Activated CD4-positive, alpha-beta T cell treated with anti-CD3 and anti-CD28 coated beads, Interleukin-2, amount 50 U/mL, for 48 hours (primary cell): ENCODE measurements around the gene CEP164.
A peak's percentile ranks its signal among the peaks of the same experiment; 100 is the strongest.

ENCODE experiments used
- DNase-seq, 2 experiments: peaks; one replicate each; pipeline ENCODE4 v3.0.0-alpha.2; 2020

Gene CEP164

DNA sequence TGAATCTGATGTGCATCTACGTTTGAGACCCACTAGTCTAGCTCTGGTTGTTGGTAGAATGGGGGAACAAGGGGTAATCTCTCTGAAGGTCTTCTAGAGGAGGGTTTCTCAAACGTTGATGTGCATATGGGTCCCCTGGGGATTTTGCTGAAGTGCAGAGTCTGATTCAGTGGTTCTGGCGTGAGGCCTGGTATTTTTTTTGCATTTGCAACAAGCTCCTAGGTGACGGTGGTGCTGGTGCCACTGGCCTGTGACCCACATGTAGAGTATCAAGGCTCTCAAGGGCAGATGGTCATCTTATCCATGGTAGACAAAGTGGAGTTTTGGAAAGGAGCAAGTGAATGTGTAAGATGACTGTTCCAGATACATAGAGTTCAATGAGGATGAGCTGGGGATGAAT lies 97.1 kb downstream of the CEP164 start:
- DNase-seq: no peak

DNA sequence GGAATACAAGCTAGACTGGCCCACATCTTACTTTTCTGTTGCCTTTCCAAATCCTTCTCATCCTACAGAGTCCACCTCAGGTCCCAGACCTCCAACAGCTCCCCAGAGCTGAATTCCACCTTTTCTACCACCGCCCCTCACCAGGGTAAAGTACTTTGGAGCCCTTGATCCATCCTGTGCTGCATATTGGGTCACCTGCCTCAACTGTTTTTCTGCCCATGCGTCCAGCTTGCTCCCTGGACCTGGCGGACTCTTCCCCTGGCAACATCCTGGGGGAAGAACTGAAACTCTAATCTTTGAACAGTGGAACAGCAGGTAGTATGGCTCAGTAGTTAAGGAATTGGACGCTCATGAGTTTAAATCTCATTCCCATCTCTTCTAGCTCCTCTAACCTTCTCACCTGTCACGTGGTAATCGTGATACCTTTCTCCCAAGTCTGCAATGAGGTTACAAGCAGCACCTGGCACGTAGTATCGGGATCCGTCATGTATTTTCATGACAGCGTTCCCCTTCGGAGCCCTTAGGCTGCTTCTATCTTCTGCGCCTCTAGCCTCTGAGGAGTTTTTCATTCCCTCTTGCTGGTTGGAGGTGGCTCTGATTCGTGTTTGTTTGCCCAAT lies 98.1 kb downstream of the CEP164 start:
- no peak for DNase-seq

DNA sequence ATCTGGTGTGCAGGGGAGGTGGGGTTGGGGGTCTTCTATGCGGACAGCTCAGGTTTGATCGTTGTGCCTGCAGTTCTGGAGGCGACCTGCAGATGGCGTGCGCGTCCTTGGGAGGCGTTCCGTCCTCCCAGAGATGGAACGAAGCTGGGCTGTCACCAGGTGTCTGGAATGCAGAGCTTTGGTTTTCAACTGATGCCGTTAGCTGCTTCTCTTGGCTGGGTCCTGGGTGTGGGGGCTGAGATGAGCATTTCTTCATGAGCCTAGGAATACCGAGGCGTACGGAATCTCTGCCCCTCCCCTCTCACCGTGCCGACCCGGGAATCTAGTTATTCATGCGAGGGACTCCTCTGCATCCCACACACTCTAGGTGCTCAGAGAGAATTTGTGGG lies 98.6 kb downstream of the CEP164 start:
- DNase-seq: peak; percentile 81 to 84

DNA sequence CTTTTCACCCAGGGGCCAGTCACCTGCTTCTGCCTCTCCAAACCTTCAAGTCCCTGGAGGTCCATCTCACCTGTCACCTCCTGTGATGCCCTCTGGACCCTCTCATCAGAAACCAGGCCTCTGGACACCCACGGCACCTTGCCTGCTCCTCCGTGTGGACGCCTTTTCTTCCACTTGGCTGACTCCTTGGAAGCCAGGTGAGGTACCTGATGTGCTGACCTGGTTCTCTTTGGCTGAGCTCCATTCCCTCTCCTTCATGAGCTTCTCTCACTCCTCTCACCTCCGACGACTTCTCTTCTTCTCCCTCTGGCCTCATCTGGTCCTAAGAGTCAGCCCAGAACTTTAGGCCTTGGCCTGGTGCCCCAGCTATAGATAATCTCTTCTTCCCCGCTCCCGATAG lies 99.3 kb downstream of the CEP164 start:
- DNase-seq: no peak

DNA sequence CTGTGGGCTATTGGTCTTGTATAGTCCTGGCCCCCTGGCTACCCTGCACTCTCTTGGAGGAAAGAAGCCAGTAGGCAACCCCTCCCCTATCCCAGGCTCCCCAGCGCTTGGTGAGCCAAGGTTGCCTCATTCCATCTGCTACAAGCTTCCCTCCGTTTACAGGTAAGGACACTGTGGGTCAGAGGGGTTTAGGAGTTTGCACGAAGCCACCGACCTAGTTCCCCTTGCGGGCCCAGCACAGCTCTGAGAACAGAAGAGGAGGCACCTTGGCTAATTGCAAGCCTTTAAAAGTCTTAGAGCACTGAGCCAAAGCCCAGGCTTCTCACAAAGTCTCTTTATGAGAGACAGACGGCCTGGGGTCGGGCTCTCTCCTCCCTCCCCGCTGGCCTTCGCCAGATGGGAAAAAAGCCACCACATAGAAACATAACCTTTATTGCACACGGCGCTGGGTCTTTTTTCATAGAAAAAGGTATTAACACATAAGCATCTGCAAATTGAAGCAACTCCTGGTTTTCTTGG lies 99.8 kb downstream of the CEP164 start:
- no peak for DNase-seq

DNA sequence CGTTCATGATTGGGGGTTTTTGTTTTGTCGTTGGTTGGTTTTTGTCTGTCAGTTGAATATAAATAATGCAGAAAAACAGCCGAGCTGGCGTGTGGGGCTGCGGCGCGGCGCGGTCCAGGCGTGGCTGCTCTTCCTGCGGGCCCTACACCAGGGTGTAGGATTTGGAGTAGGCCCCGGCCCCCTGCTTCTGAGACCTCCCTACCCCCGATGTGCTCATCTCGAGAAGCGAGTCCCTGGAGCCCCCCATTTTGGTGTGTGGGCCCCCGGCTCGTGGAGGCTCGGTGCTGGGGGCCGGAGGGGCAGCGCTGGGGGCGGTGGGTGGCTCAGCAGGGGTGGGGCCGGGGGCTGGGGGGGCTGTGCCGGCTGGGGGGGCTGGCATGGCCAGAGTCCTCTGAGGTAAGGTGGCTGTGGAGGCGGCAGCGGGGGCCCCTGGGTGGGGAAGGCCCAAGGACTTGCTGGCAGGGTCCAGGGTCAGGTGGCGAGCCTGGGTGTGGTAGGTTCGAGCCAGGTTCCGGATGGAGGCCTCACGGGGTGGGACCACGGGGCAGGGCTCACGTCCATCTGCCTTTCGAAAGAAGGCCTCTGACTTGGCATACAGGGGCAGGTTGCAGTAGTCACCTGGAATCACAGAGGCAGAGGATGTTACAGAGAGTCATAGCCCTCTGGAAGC lies 100.7 kb downstream of the CEP164 start:
- no peak for DNase-seq

DNA sequence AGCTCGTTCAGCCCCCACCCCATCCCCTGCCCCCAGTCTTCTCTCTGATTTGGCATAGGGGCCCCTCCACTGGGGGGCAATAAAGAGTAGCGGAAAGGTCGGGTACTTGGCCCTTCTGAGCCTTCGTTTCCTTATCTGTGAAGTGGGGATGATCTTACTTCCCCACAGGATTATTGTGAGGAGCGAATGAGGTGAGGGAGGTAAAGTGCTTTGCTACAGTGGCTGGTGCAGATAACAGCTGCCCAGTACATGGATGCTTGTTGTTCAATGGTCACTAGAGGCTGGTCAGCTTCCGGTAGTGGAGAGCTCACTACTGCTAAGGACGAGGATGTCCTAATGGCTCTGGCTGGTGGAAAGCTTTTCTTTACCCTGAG lies 101.2 kb downstream of the CEP164 start:
- DNase-seq: no peak

DNA sequence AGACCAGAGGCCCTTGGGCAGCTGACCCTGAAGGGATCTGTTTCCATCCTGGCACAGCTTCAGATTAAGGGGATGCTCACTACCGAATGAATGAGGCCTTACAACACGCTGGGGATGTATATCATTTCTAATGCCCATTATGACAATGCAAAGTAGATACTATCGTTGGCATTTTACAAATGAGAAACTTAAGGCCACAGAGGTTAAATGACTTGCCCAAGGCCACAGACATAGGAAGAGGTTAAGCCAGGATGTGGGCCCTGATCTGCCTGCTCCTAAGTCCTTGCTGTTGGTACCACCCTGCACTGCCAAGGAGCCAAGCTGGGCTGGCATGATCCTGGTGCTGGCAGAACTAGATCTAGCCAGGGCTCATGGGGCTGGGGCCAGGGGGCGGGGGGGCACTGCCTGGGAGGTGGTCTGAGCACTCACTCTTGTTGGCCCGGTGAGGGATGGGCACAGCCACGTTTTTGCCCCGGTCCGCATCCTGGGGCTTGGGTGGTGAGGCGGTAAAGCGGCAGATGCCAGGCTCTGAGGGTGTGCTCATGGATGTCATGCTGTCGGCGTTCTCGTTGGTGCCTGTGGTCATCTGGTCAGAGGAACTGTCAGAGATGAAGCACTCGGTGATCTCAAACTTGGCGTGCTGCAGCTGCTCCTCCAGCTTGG lies 102.8 kb downstream of the CEP164 start:
- no peak for DNase-seq

DNA sequence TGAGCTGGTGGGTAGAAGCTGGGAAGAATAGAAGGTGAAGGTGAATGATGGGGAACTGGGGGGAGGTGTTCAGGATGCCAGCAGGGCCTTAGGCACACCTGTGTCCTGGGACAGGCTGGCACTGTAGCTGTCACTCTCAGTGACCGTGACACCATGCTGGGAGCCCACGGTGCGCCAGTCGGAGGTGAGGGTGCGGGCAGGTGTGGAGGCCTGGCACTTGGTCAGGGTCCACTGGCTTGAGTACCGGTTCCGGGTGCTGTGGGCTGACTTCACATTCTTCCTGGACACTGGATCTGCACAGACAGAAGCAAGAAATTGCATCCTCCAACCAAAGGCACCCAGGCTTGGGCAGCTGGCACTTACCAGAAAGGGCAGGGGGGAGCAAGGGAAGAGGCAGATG lies 103.8 kb downstream of the CEP164 start:
- no peak for DNase-seq

DNA sequence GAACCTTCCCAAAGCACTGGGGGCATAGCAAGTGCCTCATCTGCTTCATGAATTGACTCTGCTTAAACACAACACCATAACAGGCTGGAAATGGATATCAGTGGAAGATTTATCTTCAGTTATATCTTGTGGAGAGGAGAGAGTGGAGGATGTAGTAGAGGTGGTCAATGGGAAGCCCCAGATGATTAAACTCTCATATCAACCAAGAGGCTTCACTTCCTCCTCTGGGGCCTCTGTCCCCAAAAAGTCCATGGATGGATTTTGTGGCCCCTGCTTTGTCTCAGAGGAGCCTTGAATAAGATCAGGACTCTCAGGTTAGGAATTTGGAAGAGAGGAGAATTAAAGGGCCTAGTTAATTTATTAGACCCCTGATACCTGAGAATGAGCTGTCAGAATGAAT lies 106.1 kb downstream of the CEP164 start:
- no peak for DNase-seq

DNA sequence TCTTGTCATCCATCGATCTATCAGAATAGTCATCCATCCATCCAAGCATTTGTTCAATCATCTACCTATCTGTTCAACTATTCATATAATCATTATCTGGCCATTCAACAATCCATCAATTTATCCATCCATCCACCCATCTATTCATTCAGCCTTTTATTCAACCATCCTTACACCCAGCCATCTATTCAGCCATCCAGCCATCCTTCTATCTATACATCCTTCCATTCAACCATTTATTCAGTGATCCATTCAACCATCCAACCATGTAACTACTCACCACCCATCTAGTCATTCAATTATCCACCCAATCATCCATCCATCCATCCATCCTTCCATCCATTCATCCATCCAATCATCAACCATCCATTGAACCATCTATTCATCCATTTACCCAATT lies 106.8 kb downstream of the CEP164 start:
- DNase-seq: no peak

DNA sequence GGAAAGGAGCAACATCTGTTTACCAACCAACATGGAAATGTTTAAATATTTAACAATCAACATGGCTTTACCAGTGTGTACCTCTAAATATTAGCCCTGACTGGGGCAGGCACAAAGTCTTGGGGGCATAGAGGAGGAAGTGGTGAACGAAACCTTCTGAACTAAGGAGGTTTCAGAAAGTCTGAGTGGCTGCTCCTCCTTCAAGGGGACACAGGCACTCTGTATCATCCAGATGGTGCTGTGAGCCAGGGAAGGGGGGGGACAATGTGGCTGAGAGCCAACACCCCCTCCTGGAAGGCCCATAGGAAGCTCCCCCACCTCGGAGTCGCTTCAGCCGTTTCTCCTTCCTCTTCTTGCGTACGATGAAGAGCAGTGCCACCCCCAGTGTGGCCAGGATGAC lies 107.7 kb downstream of the CEP164 start:
- no peak for DNase-seq

DNA sequence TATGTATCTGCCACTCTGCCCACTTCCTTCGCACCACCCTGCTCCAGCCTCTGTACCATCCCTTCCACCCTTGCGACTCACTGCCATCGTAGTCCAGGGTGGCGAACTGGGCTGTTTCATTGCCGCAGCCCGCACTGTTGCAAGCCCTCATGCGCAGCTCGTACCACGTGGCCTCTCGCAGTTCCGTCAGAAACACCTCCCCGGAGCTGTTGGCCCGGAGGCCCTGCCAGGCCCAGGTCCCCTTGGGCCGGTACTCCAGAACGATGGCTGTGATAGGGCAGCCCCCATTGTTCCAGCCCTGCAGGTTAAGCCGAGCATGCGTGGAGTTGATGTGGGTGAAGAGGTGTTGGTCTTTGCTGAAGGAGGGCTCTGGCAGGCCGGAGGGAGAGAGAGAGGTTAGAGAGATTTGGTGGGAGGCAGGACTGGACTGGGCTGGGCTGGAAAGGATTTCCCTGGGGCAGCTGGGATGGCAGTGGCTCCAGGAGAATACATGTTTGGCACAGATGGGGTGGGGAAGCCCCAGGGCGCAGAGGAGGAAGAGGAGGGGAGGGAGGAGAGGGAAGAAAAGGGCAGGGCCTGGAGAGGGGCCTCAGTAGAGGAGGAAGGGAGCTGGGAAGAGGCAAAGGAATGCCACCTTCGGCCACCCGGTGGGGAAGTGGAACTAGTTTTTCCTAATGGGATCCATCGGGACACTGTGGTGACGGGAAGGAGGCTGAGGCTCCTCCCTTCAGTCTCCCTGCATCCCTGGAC lies 109.6 kb downstream of the CEP164 start:
- DNase-seq: no peak

DNA sequence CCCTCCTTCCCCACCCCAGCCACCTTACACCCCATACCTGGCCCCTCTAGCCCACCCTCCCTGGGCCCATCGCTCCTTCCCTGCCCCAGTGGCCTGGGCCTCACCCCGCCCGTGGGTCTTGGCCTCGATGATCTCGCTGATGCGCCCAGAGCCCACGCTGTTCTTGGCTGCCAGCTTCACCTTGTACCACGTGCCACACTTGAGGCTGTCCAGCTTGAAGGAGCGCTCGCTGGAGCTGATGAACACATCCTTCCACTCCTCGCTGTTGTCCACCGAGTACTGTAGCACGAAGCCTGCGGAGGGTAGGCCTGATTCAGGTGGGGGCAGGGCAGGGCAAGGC lies 110.1 kb downstream of the CEP164 start:
- DNase-seq: no peak

DNA sequence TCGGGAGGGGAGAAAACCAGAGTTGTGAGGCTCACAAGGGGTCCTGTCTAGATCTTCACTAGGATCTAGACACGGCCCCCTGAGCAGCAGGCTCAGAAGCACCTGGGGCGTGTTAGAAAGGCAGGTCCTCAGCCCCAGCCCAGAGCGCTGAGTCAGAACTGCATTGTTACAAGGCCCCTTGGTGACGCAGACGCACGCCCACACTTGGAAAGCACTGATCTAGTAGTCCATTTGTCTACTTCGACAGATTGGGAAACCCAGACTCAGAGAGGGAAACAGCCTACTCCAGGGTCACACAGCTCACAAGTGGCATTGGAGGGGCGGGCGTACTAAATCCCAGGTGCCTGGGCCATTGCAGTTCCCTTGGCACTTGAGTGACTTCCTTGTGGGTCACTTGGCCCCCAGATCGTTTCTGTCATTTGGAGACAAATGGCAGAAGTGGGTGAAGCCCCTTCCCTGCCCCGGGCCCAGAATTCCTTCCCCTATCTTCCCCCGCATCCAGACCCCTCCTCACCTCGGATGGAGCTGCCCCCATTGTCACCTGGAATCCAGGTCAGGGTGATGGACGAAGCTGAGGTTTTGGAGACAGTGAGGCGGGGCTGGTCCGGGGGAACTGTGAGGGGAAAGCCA lies 110.8 kb downstream of the CEP164 start:
- DNase-seq: peak; percentile 70 to 77

DNA sequence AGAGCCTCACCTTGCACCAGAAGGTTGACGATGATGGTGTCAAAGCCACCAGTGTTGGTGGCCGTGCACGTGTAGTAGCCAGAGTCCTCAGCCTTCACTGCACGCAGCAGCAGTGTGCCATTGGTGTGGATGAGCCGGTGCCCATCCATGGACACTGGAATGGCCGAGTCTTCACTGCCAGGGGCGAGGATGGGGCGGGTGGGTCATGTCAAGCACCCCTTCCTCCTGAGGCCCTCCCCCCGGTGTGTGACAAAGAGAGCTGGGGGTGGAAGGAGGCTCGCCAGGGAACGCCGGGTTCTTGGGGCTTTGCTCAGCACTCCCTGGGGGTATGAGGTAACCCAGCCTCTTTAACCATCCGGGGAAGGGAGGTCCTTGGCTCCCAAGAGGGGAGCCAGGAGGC lies 111.6 kb downstream of the CEP164 start:
- DNase-seq: no peak

DNA sequence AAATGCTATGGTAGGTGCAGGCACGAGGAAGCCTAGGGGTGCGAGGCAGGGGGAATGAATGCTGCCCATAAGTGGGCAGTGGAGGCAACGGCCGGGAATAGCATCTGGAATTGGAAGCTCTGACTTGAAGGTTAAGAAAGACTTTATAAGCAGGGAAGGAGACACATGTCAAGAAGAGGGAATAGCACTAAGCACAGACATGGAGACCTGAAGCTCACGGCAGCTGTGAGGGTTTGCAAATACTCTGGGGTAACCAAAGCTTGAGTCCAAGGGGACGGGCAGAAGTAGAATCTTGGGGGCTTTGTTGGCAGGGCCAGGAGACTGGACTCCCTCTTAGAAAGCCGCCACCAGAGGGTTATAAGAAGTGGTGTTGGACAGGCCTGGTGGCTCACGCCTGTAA lies 112.6 kb downstream of the CEP164 start:
- no peak for DNase-seq

DNA sequence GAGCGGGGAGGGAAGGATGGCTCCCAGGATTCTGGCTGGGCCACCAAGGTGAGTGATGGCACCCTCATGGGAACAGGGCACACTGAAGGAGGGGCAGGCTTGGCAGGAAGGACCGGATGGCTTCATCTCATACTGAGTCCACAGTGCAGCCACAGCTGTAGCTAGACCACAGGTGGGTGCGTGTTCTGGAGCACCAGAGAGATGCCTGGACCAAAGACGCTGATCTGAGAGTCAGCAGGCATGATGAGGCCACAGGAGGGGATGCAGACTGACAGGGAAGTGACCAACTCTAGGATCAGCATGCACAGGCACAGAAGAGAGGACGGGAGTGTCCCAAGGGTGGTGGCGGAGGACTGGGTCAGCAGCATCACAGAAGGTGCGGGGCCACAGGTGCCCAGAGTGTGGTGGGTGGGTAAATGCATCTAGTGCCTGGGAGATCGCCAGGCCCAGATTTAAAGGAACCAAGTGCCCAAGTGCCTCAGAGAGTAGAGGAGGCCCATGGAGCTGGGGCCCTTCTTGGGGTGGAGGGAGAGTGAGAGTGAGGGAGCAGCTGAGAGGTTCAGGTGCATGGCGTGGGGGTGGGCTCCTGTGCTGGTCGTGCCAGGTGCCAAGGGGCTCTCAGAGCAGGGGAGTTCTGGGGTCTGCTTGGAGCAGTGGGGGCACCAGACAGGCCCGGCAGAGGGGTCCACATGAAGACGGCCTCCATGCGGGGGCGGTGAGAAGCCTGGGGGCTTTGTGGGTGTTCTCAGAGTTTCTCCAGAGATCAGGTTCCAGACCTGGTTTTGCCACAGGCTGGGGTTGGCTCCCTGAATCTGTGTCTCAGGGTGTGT lies 113.7 kb downstream of the CEP164 start:
- no peak for DNase-seq

DNA sequence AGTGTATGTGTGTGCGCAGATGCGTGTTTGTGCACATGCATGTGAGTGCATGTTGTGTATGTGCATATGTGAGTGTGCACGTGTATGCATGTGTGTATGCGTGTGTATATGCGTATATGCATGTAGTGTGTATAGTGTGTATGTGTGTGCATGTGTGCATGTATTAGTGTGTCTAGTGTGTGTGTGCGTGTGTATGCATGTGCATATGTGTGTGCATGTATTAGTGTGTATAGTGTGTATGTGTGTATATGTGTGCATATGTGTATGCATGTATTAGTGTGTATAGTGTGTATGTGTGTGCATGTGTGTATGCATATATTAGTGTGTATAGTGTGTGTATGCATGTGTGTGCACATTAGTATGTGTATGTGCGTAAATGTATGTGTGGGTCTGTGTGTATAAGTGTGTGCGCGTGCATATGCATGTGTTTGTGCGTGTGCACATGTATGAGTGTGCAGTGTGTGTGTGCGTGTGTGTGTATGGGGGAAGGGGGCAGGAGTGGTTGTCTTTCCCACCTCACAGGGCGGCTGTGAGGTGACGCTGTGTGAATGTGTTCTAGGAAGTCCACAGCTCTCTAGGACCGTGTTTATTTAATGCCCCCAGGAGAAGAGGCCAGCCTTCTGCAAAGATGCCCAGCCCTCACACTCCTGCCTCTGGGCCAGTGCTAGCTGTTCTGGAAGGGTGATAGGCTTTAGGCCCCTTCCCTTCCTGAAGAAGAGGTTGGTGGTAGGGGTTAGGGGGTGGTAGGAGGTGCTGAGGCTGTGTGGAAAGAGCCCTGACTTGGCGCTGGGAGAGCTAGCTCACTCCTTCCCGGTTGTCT lies 114.6 kb downstream of the CEP164 start:
- DNase-seq: no peak

DNA sequence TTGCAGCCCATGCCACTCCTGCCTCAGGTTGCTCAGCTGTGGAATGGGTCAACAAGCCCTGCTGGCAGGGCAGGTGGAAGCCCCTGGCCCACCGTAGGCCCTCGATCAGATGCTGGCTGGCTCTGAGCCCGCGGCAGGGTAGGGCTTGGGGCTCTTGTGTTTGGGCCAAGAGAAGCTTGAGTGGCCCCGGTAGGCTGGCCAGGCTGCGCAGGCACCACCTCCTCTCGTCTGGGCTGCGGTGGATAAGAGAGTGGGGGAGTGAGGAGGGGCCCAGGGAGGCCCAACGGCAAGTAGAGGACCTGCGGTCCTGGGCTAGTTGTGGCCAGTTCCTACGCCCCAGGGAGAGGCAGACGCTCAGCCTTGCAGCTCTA lies 115.2 kb downstream of the CEP164 start:
- DNase-seq: no peak
